Ascending aorta (tissue), 2 donors: ENCODE results near the gene AOC1. TPM values are rescaled to one million over a fixed set of nuclear protein-coding genes. Genes with fewer than 3 reads are reported as not detected.

Source experiments
- DNase-seq, 2 donors: peaks; one replicate each; pipeline ENCODE4 v3.0.0-alpha.2; 2019; ENCODE audit warnings: low spot score in 2 of 2
- H3K27ac ChIP-seq, 2 donors: fragments of 200-600 bp; sonication (generic); one replicate each; pipeline ENCODE4 v1.5.1; 2016 to 2017; ENCODE audit warnings: mild to moderate bottlenecking in 1 of 2
- H3K27me3 ChIP-seq: fragments of 200-600 bp; sonication (generic); one replicate; pipeline ENCODE4 v1.5.1; 2017
- H3K36me3 ChIP-seq, 2 donors: fragments of 200-600 bp; sonication (generic); one replicate each; pipeline ENCODE4 v1.5.1; 2016
- H3K4me1 ChIP-seq, 2 donors: fragments of 200-600 bp; sonication (generic); one replicate each; pipeline ENCODE4 v1.5.1; 2016 to 2017; ENCODE audit warnings: mild to moderate bottlenecking in 1 of 2
- H3K4me3 ChIP-seq, 2 donors: fragments of 200-600 bp; sonication (generic); one replicate each; pipeline ENCODE4 v1.5.1; 2016 to 2017; ENCODE audit warnings: mild to moderate bottlenecking in 1 of 2
- H3K9me3 ChIP-seq, 2 donors: fragments of 200-600 bp; sonication (generic); one replicate each; pipeline ENCODE4 v1.5.1; 2016
- intact Hi-C: fragments of 100-400 bp; cut with DNase I; formaldehyde crosslinking; loops from one replicate; pipeline ENCODE4 v1.15.1; 2023
- total RNA-seq: library from RNA; depleted of rRNA; stranded (reverse); fragments of >200 nt; gene quantifications from one replicate; pipeline ENCODE4 v1.1.0, GENCODE V29; 2016
- TF ChIP-seq, protein P1 (sequence below), 3 experiments: fragments of 200-600 bp in 2 of 3; fragments of 450-650 bp in 1 of 3; sonication (generic) in 2 of 3; IDR thresholded peaks; one replicate each; pipeline ENCODE4 v1.5.1; 2016 to 2019; ENCODE audit warnings: antibody characterized with exemption in 3 of 3, mild to moderate bottlenecking in 1 of 3, moderate library complexity in 1 of 3

AOC1 gene
- total RNA-seq, 1 donor from 2014 or later: 0.75 TPM

DNA sequence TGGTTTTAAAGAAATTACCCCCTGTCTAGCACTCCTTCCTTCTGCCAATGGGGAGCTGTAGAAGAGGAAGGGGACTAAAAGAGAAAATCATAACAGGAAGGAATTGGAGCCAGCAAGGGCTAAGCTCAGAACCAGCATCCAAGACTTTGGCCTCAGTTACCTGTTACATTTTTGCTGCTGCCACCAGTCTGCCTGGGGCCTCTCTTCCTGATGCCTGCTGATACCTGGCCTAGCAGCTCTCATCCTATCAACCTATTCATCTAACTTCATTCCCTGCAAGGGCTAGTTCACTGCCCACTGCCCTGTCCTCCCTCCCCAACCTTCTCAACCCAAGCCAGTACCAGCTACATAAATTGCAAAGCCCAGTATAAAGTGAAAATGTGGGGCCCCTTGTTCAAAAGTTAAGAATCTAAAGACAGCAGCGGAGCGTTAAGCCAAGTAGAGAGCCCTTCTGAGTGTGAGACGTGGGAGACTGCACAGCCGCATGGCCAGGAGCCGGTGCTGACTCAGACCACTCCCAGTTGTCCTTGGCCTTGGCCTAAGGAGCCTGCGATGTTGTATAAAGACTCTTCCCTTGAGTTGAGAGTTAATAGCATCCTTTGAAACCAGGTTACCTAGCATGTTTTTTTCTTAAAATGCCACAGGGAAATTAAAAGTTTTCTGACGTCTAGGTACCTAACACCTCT, 13.2 kb upstream of the AOC1 start:
- Histone ChIP-seq H3K4me1 (no peaks in the 10 kb centered on the region), H3K4me3 (no peak overlapping the region), H3K9me3 (no peaks in the 10 kb centered on the region), H3K27me3 (no peaks in the 10 kb centered on the region), H3K27ac (no peak overlapping the region), H3K36me3 (no peaks in the 10 kb centered on the region)
- TF ChIP-seq, protein P1, sequence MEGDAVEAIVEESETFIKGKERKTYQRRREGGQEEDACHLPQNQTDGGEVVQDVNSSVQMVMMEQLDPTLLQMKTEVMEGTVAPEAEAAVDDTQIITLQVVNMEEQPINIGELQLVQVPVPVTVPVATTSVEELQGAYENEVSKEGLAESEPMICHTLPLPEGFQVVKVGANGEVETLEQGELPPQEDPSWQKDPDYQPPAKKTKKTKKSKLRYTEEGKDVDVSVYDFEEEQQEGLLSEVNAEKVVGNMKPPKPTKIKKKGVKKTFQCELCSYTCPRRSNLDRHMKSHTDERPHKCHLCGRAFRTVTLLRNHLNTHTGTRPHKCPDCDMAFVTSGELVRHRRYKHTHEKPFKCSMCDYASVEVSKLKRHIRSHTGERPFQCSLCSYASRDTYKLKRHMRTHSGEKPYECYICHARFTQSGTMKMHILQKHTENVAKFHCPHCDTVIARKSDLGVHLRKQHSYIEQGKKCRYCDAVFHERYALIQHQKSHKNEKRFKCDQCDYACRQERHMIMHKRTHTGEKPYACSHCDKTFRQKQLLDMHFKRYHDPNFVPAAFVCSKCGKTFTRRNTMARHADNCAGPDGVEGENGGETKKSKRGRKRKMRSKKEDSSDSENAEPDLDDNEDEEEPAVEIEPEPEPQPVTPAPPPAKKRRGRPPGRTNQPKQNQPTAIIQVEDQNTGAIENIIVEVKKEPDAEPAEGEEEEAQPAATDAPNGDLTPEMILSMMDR (IDR thresholded peaks at IDR 0.05): no peak
- DNase-seq: no peak
- intact Hi-C loops: no loop called here

DNA sequence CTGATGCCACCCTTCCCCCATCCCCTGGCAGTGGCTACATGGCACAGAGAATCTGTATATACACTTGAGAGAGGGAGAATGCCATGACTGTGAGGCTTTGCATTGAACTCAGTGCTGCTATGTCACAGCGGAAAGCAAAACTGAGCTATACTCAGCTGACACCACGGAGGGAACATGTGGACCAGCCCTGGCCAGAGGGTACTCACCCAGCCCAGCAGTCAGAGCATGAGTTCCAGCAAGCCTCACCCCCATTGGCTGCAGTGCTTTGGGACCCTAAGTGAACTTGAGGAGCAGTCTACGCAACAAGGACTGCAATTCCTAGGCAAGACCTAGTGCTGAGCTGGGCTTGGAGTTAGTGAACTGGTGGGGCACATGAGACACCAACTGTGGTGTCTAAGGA, 10.3 kb upstream of the AOC1 start:
- no peaks in the 10 kb centered on the region for H3K9me3 ChIP-seq

DNA sequence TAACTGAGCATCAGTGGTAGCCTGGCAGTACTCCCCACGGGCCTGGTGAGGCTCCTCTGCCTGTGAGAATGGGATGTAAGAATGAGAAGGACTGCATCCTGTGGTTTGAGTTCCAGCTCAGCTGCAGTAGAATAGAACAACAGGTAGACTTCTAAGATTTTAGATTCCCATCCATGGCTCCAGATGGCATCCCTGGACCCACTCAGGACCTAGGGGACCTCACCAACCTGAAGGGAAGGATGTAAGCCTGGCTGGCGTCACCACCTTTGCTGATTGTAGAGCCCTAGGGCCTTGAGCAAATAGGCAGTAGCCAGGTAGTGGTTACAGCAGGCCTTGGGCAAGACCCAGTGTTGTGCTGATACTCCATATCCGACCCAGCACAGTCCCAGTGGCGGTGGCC, 9.6 kb upstream of the AOC1 start:
- no peaks in the 10 kb centered on the region for H3K4me1 ChIP-seq
- no peaks in the 10 kb centered on the region for H3K27me3 ChIP-seq
- TF ChIP-seq, protein P1 (IDR thresholded peaks at IDR 0.05): no peak
- H3K9me3 ChIP-seq: no peaks in the 10 kb centered on the region
- no peaks in the 10 kb centered on the region for H3K36me3 ChIP-seq
- no peak overlapping the region for H3K27ac ChIP-seq
- no peak for DNase-seq
- intact Hi-C loops: no loop called here
- no peak overlapping the region for H3K4me3 ChIP-seq

More for the DNA sequence above, 10.3 kb upstream of the AOC1 start:
- H3K36me3 ChIP-seq: no peaks in the 10 kb centered on the region
- H3K27me3 ChIP-seq: no peaks in the 10 kb centered on the region
- TF ChIP-seq, protein P1 (IDR thresholded peaks at IDR 0.05): no peak
- H3K27ac ChIP-seq: no peak overlapping the region
- no peaks in the 10 kb centered on the region for H3K4me1 ChIP-seq
- H3K4me3 ChIP-seq: no peak overlapping the region
- intact Hi-C loops: no loop called here
- no peak for DNase-seq

DNA sequence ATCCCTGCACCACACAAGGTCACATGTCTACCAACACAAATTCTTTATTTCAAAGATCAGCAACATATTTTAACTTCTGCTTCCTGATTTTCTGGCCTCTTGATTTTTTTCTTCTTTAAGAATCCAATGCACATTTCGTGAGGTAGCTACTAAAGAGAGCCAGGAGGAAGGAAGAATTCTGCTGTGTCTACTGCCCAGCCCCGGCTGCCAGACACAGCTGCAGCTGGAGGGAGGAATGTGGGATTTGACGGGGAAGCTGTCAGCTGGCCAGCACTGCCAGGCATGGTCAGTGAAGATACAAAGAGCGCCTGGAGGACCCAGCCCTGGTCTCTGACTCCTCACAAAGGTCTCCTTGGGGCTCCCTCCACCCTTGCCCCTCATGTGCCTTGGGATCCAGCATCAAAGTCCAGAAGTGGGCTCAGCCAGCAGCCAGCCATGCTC, 6.9 kb upstream of the AOC1 start:
- no peak overlapping the region for H3K27ac ChIP-seq

DNA sequence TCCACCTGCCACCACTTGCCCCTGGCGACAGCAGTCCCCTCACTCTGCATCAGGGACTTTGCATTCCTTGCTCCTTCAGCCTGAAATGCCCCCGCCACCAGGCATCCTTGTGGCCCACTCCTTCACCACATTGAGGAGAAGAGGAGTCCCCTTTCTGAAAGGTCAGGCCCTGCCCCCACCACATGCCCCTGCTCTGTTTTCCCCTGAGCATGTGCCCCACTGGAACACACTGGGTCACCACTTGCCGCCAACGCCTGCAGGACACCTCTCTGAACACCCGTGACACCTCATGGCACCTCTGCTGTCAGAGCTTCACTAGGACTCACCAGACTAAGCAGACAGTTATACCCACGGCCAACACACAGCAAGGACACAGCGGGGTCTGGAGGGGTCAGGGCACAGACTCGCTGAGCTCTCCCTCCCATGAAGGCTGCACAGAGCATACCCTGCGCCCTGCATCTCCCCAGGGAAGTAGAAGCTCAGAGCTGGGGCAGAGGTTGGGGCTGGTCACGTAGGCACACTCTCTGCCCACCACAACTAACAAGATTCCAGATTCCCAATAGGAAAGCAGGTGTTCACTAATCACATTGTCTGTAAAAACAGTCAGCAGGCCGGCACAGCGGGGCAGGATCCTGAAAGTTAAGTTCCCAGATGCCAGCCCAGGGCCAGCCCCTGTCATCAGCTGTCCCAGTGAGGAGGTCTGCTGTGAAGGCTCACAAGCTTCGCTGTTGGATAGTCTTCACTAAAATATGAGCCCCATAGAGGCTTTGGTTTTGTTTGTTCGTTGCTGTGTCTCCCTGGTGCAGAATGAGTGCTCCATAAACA, 5.8 kb upstream of the AOC1 start:
- DNase-seq: no peak
- intact Hi-C loops: no loop called here
- TF ChIP-seq, protein P1 (IDR thresholded peaks at IDR 0.05): no peak
- H3K4me3 ChIP-seq: no peak overlapping the region
- no peaks in the 10 kb centered on the region for H3K36me3 ChIP-seq
- no peaks in the 10 kb centered on the region for H3K27me3 ChIP-seq
- H3K4me1 ChIP-seq: no peaks in the 10 kb centered on the region
- H3K27ac ChIP-seq: no peak overlapping the region
- no peaks in the 10 kb centered on the region for H3K9me3 ChIP-seq

More for the DNA sequence above, 6.9 kb upstream of the AOC1 start:
- TF ChIP-seq, protein P1 (IDR thresholded peaks at IDR 0.05): no peak
- H3K4me1 ChIP-seq: no peaks in the 10 kb centered on the region
- intact Hi-C loops: no loop called here
- H3K9me3 ChIP-seq: no peaks in the 10 kb centered on the region
- no peaks in the 10 kb centered on the region for H3K36me3 ChIP-seq
- H3K4me3 ChIP-seq: no peak overlapping the region
- no peaks in the 10 kb centered on the region for H3K27me3 ChIP-seq
- DNase-seq: no peak
